HG02973 (cell line): ENCODE results near the gene KCNK10.

Source experiments
- ATAC-seq: cut with Tn5 transposase; IDR thresholded peaks from one replicate; pipeline ENCODE4 v1.9.1; 2021; ENCODE audit warnings: moderate library complexity; ENCODE audit not compliant: unreplicated experiment

KCNK10 gene

DNA sequence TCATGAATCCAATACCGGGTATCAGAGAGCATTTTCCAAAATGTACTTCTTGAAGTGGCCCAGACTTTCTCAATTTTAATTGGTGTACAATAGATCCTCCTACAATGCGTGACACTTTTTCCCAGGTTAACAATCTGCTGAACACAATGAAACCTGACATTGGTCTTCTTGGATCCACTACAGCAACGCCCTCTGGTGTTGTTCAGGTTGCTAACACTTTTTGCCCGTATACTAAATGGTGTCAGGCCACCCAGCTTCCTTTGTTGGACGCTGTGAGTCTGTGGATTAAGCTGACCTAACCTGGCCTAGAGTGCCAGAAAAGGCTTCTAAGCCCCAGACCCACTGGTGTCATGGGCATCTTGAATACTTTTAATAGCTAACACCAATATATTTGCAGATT, 89.2 kb downstream of the KCNK10 start:
- no peak for ATAC-seq

DNA sequence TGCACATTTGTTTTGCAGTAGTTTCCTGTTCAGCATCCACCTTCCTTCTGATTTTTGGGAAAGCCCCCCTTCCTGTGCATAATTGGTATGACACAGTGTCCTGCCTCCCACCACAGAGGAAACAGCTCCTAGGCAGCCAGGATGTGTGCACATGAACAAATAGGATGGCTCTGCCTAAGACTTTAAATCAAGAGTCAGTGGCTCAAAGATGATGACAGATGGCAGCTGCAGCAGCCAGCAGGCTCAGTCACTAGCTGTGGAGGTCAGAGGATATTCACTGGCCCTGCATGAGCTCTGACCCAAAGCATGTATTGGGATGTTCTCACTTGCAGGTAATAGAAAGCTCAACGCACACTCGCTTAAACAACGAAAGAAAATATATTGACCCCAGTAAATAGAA, 90.3 kb downstream of the KCNK10 start:
- ATAC-seq, result no peak

DNA sequence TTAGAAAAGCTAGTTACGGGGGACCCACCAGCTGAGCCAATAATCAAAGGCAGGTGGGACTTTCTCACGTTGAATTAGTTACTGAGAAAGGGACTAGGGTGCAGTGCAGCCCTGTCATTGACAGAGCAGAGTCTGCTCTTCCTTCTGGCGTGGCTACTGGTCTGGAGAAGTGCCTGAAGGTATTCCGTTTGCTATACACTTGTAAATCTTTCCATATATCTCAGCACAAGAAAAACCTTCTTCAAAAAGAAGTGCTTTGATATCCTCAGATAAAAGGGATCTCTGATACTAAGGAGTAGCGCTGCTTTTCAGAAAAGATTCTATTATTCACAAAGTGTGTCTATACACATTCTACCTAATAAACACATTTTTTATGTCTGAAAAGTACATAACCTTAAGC, 91.5 kb downstream of the KCNK10 start:
- no peak for ATAC-seq

DNA sequence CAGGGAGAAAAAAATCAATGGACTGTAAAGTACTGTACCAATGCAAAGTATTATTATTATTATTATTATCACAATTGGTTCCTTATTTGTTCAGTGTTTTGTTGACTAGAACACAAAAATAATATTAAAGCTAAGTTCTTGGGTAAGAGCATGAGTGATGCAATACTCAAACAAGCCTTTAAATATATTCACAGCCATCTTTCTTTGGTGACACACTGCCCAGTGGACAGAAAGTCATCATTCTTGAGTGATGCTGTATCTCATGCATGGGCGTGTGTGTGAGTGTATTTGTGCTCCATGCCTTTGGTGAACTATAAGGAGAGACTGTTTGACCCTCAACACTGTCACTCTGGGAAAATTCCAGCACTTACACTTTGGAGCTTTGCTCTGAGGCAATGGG, 93.6 kb downstream of the KCNK10 start:
- ATAC-seq, result no peak

DNA sequence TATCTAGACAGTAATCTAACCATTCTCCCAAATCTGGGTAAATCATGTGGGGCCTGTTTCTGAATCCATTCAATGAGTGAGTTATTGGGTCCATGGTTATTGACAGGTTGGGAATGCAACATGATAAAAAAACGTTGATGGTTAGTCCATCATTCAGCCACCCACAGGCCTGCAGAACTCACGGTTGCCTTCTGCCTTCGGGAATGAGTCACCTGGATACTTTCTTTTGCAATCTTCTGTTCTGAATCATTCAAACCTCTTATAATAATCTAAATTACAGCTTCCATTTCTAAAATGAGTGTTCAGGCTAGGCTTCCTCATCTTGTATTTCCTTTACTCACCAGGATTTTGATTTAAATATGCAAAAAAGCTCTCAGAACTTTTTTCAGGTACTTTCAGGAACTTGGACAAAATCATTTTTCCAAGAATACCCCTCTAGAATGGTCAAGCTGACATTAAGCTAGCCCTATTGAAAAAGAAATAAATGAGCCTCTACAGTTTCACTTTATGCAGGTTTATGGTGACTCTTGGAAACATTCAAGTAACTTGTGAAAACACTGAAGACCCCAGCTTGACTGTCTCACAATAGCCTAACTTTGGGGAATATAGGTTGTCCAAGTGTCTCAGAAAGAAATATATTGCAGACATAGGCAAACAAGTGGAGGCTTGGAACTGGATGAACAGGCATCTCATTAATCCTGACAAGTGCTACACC, 94.4 kb downstream of the KCNK10 start:
- no peak for ATAC-seq

DNA sequence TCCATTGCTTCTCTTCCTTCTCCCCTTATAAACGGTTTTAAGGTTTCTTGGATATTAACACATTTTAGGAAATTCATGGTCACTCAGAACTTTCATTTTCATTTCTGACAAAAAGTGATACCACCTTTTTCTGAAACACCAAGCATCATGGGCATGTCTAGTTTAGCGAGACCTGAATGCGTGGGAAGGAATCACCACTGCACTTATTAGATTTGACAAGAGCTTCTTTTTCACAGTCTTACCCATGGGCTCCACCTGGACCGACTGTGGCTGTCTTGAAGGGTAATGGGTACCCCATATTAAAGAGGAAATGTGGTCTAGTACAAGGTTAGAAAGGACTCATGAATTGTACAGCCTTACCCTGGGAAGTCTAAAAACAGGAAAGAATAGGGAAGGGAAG, 95.4 kb downstream of the KCNK10 start:
- peak; percentile 77 for ATAC-seq

DNA sequence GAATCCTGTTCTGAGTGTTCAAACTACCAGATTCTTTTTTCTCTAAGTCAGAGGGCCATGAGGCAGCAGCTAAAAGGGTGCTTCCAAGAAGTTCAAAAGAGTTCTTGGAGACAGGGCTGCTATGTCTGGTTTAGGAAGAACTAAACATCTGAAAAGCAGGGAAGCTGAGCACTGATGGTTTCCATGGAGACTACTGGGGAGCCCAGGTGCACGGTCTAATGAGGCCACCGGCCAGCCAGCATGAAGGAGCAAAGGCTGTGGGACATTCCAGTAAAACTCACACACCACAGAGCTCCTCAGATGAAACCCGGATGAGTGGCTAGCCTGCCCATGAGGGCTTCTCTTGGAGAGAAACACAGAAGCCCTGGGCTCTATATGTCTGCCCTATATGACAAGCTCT, 97.3 kb downstream of the KCNK10 start:
- no peak for ATAC-seq

DNA sequence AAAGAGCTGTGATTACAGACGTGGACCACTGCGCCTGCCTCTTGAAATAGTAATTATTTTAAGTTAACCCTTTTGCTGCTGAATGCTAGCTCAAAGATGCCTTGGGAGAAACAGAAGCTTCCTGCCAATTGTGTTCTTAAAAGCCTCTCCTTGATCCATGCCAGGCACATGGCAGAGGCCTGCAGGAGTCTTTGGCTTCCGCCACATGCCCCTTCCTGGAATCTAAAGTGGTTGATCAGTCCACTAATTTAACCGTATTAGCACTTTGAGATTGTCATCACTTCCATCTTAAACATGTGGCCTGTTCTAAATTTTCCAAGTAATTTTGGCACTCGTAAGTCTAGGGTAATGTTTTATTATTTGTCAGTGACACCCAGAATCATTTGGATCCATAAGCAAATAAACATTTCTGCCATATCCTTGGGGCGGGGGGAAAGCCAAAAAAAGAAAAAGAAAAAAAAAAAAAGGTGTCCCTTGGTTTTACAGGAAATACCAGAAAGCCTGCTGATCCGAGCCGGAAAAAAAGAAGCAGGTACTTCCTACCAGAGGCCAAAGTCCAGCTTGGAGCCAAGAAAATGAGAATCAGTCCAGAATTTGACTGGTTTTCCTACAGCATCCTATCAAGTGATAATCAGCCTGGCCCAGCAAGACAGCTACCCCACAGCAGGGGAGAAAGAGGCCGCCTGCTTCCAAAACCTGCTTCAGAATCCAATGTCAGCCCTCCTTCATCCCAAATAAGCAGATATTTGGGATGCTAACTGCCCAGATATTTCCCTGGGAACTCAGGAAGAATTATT, 104.8 kb downstream of the KCNK10 start:
- ATAC-seq, result no peak

DNA sequence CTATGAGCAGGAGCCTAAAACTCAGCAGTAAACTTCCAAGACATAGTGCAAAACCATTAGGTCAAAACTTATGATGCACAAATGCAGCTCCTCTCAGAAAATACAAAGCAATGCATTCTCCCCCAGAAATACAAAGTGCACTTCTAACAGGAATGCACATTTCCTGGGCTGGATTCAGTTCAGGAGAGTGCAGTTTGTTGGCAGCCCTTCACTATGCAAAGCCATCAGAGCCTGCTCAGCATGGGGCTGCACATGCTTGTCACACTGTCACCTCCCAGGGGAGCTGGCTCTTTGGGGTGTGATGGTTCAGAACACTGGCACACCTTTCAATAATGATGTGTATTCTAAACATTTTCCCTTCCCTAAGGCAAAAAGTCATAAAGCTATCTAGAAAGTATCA, 110.4 kb downstream of the KCNK10 start:
- ATAC-seq, result no peak

DNA sequence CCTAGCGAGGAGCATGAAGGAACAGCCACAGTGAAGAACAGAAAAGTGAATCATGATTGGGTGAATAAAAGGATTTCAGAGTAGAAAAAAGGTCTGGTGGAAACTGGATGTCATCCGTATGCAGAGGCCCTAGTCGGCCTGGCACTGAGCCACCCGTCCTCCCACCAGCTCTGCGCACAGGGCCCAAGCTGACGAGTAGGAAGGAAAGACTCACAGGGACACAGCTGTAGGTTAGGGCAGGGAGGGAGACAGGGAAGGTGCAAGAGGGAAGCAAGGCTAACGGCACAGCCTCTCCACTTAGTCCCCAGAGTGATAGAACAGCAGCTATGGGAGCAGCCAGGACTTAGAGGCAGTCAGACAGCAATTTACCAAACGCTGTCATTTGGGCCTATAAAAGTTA, 112.6 kb downstream of the KCNK10 start:
- ATAC-seq, result no peak

DNA sequence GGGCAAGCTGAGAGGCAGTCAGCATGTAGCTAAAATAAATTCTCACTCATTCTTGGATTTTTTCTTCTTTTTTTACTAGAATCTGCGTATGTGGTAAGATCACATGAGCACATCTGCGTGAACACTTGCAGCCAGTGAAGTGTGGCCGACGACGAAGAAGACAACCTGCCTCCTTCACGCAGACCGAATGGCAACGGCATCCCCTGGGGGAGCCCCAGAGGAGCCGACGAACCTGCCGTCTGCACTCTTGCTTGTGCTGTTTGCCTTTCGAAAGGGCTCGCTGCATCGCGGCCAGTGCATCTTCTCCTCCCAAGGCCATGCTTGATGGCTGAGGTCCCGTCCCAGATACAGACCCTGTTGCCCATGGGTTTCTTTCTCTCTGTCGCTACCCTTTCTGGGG, 113.8 kb downstream of the KCNK10 start:
- peak; percentile 81 for ATAC-seq

DNA sequence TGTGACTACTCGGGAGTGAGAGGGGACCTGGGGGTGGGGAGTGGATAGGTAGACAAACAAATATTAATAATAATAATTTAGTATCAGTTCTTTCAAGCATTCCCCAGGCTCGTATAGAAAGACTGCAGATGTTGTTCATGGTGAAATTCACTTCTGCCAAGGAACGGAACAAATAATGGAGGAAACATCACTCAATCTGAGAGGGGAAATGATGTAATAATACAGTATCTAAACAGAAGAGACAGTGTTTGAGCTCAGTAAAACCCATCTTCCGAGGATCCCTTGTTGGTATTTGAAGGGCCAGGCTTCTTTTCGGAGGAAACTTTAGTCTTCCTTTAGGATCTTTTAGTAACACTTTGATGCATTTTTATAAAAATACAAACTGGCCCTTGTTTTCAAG, 114.2 kb downstream of the KCNK10 start:
- peak; percentile 33 for ATAC-seq

DNA sequence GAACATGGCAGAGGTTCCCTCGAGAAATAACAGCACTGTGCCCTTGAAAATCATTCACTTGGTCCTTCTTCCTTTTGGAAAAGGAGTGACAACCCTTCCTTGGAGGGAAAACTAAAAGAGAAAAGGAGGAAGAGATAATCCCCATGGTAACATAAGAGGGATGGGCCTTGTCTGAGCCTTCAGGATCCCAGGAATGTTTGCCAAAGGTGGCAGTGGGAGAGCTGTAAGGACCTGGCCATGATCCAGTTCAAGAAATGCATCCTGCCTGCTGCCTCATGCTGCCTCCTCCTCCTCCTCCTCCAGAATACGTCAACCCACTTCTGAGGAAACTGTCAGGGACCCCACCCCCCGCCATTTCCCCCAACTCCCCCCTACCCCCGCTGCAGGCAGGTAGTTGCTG, 118.8 kb downstream of the KCNK10 start:
- ATAC-seq, result no peak

DNA sequence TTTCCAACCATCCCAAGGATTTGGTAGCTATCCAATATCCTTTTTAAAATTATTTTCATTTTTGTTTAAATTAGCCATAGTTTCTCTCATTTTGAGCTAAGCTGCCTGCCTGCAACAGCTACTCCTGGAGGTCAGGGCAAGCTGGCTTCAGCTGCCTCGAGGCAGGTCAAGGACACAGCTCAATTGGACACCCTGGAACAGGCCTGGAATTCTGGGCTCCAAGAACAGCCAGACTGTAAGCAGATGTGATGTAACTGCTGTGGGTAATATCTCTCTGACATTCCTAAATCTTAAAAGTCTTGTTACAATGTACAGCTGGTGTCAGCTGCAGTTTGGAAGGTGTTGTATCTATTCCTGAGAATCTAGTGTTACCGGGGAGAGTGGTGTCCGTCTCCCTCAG, 119.8 kb downstream of the KCNK10 start:
- ATAC-seq, result no peak

DNA sequence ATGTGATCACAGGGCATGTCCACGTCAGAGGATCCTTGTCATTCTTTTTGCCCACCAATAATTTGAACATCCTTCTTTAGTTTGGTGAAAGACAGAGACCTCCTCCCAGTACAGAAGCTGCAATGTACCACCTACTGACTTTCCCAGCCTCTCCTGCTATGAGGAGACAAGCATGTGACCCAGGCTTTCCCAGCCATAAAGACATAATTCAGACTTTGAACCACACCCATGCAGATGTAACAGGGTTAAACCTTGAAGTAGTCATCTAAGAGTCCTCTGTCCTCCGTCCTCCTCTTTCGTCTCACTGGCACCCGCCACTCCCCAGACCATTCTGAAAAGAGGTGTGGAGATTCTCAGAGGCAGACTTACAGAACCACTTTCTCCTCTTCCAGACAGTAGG, 120.8 kb downstream of the KCNK10 start:
- no peak for ATAC-seq

DNA sequence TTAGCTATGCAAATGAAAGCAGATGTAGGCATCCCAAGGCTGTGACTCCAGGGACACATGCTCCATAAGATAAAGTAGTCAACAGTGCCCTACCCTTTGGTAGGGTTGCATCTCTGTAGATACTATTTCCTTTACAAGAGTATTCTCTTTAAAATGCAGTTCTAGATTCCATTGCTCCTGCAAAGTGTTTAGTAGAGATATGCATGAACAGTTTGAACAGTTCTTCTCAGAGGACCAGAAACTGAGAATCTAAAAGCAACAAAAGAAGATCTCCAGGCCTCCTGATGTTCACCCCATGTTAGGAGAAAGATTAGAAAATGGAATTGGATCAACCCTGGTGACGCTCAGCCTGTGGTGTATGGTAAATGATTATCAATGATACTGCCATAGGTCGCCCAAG, 121.2 kb downstream of the KCNK10 start:
- ATAC-seq, result no peak

DNA sequence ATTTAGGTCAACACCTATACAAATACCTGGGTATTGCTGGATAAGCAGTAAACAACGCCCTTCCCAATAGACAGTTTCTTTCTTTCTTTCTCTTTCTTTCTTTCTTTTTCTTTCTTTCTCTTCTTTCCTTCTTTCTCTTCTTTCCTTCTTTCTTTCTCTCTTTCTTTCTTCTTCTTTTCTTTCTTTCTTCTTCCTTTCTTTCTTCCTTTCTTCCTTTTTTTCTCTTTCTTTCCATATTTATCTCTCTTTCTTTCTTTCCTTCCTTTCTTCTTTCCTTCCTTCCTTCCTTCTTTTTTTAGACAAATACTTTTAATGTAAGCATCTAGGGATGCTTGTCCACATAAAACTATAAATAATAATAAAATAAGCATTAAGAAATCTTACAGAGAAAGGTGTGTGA, 123.2 kb downstream of the KCNK10 start:
- ATAC-seq, result no peak

DNA sequence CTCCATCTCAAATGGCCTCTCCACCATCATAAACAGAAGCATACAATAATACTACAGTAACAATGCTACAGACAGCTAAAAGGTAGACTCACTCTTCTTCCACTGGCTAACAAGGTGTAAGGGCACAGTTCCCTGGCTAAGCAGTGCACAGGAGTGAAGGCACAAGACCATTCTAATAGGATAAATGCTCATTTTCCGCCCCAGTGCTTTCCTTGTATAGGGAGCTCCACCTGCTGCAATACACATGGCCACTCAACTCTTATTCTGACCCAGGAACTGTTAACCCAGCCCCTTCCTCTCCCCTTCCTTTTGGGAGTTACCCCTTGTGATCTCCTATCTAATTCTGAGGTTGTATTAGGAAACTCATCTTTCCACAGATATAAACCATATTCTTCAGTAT, 124.6 kb downstream of the KCNK10 start:
- ATAC-seq, result no peak

DNA sequence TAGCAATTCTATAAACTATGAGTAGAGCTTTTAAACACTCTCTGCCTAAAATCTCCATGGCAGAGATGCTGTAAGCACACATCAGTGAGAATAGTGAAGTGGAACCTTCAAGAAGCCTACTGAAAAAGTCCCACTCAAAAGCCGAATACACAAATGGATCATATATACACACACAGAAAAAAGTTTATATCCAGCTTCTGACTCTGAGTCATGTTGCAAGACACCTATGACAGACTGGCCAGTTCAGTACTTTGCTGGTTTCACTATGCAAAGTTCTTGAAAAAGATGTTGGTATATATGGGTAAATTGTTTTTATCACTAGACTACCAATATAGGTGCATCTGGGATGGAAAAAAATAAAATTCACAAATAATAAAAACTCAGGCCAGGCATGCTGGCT, 126.1 kb downstream of the KCNK10 start:
- ATAC-seq, result peak; percentile 95

DNA sequence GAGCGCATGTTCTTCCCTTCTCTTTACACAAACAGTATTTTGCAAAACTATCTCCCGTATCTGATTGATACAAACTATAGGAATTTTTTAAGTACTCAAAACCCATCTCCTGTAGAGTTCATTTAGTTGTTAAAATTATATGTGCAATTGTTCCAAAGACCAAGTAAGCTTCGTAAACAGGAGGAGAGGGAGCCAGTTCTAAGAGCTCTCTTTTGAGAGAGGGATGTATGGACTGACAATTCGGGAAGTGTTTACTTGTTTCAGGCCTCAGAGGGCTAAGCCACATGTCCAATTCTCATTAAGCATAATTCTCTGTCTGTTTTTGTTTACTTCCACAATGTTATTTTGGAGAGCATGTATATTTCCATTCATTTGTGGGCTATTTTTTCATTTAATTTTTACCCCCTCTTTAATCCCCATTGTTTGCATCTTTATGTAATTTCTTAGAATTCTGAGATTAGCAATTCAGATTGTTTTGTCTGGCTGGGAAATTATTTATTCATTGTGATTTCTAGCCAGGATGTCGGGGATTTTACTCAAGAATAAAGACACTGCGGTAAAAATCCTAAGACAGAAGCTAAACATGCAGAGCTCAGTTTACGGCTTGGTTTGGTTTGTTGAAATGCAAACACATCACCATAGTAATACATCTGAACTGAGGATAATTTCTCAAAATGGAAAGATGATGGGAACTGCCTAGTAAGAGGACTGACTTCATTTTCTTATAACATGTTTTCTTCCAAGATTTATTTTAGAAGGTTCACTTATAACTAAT, 126.8 kb downstream of the KCNK10 start:
- no peak for ATAC-seq

DNA sequence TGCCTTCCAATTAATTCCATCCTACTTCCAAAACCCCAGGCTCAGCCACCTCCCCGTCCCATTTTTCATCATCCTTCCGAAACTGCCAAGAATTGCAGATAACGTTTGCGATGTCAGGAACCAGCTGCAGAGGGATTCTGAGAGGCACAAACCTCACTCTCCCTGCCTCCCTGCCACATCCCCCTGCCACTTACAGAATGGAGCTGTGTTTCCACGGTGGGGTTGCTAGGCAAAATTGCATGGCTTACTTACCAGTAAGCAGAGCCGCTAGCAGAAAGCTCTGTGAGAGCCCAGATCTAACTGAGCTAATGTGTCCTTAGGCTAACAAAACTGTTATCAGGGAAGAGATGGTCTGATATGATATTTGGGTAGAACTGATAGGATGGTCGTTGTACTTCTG, 127.4 kb downstream of the KCNK10 start:
- no peak for ATAC-seq

DNA sequence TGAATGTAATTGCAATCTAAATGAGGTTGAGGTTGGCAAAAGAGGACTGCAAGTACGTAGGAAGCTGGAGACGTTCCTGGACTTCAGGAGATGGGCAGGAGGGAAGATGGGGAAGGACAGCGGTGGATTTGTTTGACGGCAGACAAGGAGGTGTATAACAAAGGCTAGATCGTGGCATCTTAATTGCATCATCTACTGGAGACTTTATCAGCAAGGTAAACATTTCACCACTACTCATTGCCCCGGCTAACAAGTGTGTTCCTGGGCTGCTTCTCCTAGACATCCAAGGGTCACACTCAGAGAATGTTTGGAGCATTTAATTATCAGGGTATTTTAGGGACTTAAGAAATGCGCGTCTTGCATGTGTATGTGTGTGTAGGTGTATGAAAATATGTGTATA, 128.5 kb downstream of the KCNK10 start:
- ATAC-seq, result no peak
